ENCODE results near the gene CXCL10. TPM values are rescaled to one million over a fixed set of nuclear protein-coding genes. Genes with fewer than 3 reads are reported as not detected.

CXCL10 gene
- total and polyA plus RNA-seq, 9 of the 15 experiments (the other 6 are each of a cell fraction or from before 2014, with no cell fraction given), result 0.06 to 0.18 (median 0.08) TPM; not detected in 6

DNA sequence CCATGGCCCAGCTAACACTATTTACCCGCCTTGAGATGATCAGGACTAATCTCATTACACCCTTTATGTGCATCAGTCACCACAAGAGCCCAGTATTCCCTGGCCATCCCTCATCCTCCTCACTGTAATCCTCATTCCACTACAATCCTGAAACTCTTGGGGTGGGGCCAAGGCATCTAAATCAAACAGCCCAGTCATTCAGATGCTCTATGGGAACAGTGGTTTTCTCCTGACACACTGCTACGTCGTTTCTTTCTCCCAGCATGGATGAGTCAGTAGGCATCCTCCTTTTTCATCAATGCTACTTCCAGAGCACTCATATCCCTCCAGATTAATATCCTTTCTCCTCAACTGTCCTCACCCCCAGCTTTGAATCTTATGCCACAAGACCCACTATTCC lies 38.2 kb downstream of the CXCL10 start:
- peaks cover 0 to 2% of the 10 kb centered on the region in 2 experiments; a peak in 1 of 5 replicates for H3K4me1 ChIP-seq (replicated peaks in 1 of 2; ENCODE audit: control insufficient read depth in 2 of 2, insufficient read depth in 2 of 2, low read length in 2 of 2)
- H4K20me1 ChIP-seq (replicated peaks; ENCODE audit: control insufficient read depth, insufficient read depth, low read length), result no peaks in the 10 kb centered on the region
- H3K9ac ChIP-seq (ENCODE audit: insufficient read depth in 1 of 2, low read depth in 2 of 2, low read length in 2 of 2), result no peak overlapping the region
- H3K4me2 ChIP-seq (ENCODE audit: insufficient read depth, low read length), result no peak overlapping the region
- peaks cover 58% of the 10 kb centered on the region for H3K79me2 ChIP-seq (ENCODE audit: control insufficient read depth, insufficient read depth, low read length)
- CTCF ChIA-PET (ENCODE audit: low intra/inter-chr PET ratio), result no interaction called here
- BruUV-seq (replicated peaks), result no TSS peak
- no peak overlapping the region for H3K4me3 ChIP-seq
- no peaks in the 10 kb centered on the region for H3K9me1 ChIP-seq (ENCODE audit: control insufficient read depth, insufficient read depth, low read length)
- in situ Hi-C loops (cut with MboI) (no loop called here), intact Hi-C loops (cut with micrococcal nuclease) (no loop called here)
- no peaks in the 10 kb centered on the region for H3K27me3 ChIP-seq (ENCODE audit: control insufficient read depth in 2 of 2, insufficient read depth in 2 of 2, low read length in 2 of 2)
- no peak for FAIRE-seq
- WGBS (ENCODE audit: insufficient coverage, low coverage, missing lambda C conversion rate), result 67% methylated on average over 3 of the region's 3 CpGs
- H3K36me3 ChIP-seq (ENCODE audit: control insufficient read depth, insufficient read depth, low read length), result peaks cover 64% of the 10 kb centered on the region
- H2AFZ ChIP-seq (ENCODE audit: low read depth, low read length), result no peak overlapping the region
- no peak overlapping the region for H3K27ac ChIP-seq (ENCODE audit: extremely low read depth, low read depth, low read length)
- POLR2A ChIA-PET, result interaction anchor here (0.6 kb wide), 1 partner anchor 103 kb away, joined by 3 read pairs; no protein-coding TSS in a partner anchor
- no peak for DNase-seq (ENCODE audit: extremely low read depth in 1 of 4, low spot score in 3 of 4)
- H3K9me3 ChIP-seq (replicated peaks; ENCODE audit: control insufficient read depth, insufficient read depth, low read depth, low read length), result no peaks in the 10 kb centered on the region
- ATAC-seq, result no peak
- TF ChIP-seq, protein P1, sequence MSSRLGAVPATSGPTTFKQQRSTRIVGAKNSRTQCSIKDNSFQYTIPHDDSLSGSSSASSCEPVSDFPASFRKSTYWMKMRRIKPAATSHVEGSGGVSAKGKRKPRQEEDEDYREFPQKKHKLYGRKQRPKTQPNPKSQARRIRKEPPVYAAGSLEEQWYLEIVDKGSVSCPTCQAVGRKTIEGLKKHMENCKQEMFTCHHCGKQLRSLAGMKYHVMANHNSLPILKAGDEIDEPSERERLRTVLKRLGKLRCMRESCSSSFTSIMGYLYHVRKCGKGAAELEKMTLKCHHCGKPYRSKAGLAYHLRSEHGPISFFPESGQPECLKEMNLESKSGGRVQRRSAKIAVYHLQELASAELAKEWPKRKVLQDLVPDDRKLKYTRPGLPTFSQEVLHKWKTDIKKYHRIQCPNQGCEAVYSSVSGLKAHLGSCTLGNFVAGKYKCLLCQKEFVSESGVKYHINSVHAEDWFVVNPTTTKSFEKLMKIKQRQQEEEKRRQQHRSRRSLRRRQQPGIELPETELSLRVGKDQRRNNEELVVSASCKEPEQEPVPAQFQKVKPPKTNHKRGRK (tag; IDR thresholded peaks at IDR 0.05), result no peak
- no peak for TF ChIP-seq PHF8 (IDR thresholded peaks at IDR 0.05; ENCODE audit: borderline replicate concordance, low read length)
- TF ChIP-seq, protein P2, sequence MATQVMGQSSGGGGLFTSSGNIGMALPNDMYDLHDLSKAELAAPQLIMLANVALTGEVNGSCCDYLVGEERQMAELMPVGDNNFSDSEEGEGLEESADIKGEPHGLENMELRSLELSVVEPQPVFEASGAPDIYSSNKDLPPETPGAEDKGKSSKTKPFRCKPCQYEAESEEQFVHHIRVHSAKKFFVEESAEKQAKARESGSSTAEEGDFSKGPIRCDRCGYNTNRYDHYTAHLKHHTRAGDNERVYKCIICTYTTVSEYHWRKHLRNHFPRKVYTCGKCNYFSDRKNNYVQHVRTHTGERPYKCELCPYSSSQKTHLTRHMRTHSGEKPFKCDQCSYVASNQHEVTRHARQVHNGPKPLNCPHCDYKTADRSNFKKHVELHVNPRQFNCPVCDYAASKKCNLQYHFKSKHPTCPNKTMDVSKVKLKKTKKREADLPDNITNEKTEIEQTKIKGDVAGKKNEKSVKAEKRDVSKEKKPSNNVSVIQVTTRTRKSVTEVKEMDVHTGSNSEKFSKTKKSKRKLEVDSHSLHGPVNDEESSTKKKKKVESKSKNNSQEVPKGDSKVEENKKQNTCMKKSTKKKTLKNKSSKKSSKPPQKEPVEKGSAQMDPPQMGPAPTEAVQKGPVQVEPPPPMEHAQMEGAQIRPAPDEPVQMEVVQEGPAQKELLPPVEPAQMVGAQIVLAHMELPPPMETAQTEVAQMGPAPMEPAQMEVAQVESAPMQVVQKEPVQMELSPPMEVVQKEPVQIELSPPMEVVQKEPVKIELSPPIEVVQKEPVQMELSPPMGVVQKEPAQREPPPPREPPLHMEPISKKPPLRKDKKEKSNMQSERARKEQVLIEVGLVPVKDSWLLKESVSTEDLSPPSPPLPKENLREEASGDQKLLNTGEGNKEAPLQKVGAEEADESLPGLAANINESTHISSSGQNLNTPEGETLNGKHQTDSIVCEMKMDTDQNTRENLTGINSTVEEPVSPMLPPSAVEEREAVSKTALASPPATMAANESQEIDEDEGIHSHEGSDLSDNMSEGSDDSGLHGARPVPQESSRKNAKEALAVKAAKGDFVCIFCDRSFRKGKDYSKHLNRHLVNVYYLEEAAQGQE (IDR thresholded peaks at IDR 0.05; ENCODE audit: borderline replicate concordance), result no peak
- TF ChIP-seq, protein P2 (CRISPR knock-in tag; IDR thresholded peaks at IDR 0.05; ENCODE audit: low read depth), result no peak
- no peak for TF ChIP-seq RAD51 (IDR thresholded peaks at IDR 0.05; ENCODE audit: borderline replicate concordance, low read depth)
- TF ChIP-seq, protein P3, sequence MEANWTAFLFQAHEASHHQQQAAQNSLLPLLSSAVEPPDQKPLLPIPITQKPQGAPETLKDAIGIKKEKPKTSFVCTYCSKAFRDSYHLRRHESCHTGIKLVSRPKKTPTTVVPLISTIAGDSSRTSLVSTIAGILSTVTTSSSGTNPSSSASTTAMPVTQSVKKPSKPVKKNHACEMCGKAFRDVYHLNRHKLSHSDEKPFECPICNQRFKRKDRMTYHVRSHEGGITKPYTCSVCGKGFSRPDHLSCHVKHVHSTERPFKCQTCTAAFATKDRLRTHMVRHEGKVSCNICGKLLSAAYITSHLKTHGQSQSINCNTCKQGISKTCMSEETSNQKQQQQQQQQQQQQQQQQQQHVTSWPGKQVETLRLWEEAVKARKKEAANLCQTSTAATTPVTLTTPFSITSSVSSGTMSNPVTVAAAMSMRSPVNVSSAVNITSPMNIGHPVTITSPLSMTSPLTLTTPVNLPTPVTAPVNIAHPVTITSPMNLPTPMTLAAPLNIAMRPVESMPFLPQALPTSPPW (CRISPR knock-in tag; IDR thresholded peaks at IDR 0.05), result no peak
- no peak for TF ChIP-seq KAT2B (IDR thresholded peaks at IDR 0.05; ENCODE audit: low read depth, low read length)
- no peak for TF ChIP-seq BHLHE40 (IDR thresholded peaks at IDR 0.05; ENCODE audit: low read length)
- TF ChIP-seq, protein P4, sequence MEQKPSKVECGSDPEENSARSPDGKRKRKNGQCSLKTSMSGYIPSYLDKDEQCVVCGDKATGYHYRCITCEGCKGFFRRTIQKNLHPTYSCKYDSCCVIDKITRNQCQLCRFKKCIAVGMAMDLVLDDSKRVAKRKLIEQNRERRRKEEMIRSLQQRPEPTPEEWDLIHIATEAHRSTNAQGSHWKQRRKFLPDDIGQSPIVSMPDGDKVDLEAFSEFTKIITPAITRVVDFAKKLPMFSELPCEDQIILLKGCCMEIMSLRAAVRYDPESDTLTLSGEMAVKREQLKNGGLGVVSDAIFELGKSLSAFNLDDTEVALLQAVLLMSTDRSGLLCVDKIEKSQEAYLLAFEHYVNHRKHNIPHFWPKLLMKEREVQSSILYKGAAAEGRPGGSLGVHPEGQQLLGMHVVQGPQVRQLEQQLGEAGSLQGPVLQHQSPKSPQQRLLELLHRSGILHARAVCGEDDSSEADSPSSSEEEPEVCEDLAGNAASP (IDR thresholded peaks at IDR 0.05), result no peak
- TF ChIP-seq ZNF212 (CRISPR knock-in tag; IDR thresholded peaks at IDR 0.05), result no peak

All from K562 (cell line).